ENCODE measurements around the gene PDSS2. TPM values are rescaled to one million over a fixed set of nuclear protein-coding genes. Genes with fewer than 3 reads are reported as not detected.

The PDSS2 gene
- total and polyA plus RNA-seq, 2 of the 4 experiments (the other 2 are of a cell fraction): 8.6 to 9.2 TPM

DNA sequence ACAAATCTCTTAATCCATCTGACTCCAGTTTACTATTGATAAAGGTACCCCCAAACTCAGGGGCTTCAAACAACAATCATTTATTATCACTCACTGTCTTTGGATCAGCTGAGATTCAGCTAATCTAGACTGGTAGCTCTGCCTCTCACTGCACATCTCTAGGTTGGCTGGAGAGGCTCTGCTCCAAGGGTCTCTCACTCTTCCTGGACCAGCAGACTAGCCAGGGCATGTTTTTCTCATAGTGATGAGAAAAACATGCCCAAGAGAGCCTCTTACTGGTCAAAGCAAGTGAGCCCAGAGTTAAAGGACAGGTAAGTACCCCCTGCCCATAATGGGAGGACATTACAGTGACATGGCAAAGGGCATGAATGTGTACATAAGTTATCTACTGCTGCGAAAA, 228.9 kb downstream of the PDSS2 start:
- Histone ChIP-seq H2BK120ac (ENCODE audit: low read depth, low read length) (no peak overlapping the region), H3K4me3 (ENCODE audit: insufficient read depth, low read depth, low read length) (no peak overlapping the region), H3K14ac (replicated peaks; ENCODE audit: low read depth, low read length) (no peak overlapping the region; the same call in 1 of the 2 replicates), H2BK5ac (ENCODE audit: low read depth, low read length, poor library complexity, severe bottlenecking) (no peak overlapping the region), H3K27ac (ENCODE audit: insufficient read depth, low read length) (no peak overlapping the region), H3K23ac (ENCODE audit: low read depth, low read length) (no peak overlapping the region), H3K4me1 (ENCODE audit: control insufficient read depth, insufficient read depth, low read length) (no peaks in the 10 kb centered on the region; the same call in 1 of the 2 replicates), H2BK15ac (ENCODE audit: low read depth, low read length) (no peak overlapping the region), H3K4me2 (ENCODE audit: low read depth, low read length) (no peak overlapping the region), H3K9me3 (ENCODE audit: control insufficient read depth, insufficient read depth, low read length) (no peaks in the 10 kb centered on the region), H2BK20ac (ENCODE audit: low read depth, low read length) (peak overlapping the region; percentile 45; the same call in 1 of the 2 replicates), H3K9me1 (ENCODE audit: insufficient read depth, low read length) (no peaks in the 10 kb centered on the region), H4K20me1 (ENCODE audit: insufficient read depth, low read length) (no peaks in the 10 kb centered on the region), H2AK9ac (replicated peaks; ENCODE audit: low read depth, low read length, poor library complexity) (no peak overlapping the region), H3K9ac (ENCODE audit: low read depth, low read length) (no peak overlapping the region), H4K8ac (ENCODE audit: low read depth in 2 of 2, low read length in 2 of 2) (peak overlapping the region in 1 of 2 experiments; percentile 10; a peak in 1 of 4 replicates), H3K56ac (ENCODE audit: extremely low read depth, insufficient read depth, low read length) (no peak overlapping the region), H3K4ac (ENCODE audit: low read depth, low read length) (no peak overlapping the region), H4K91ac (ENCODE audit: insufficient read depth, low read depth, low read length) (no peak overlapping the region), H3K79me1 (ENCODE audit: low read depth in 1 of 2, low read length in 2 of 2) (no peaks in the 10 kb centered on the region), H3K27me3 (ENCODE audit: control insufficient read depth, insufficient read depth, low read length) (no peaks in the 10 kb centered on the region), H3K18ac (ENCODE audit: low read depth, low read length) (no peak overlapping the region), H2AFZ (replicated peaks; ENCODE audit: low read length, poor library complexity) (no peak overlapping the region), H2AK5ac (ENCODE audit: low read depth, low read length) (no peak overlapping the region), H4K5ac (ENCODE audit: low read depth, low read length) (peak overlapping the region; percentile 68; the same call in 1 of the 2 replicates), H3K36me3 (ENCODE audit: control insufficient read depth, insufficient read depth, low read length) (no peaks in the 10 kb centered on the region)
- no TSS peak for BruUV-seq (replicated peaks)
- DNase-seq (no peak), ATAC-seq (ENCODE audit: low read depth) (no peak; the same call in 1 of the 2 replicates)
- in situ Hi-C loops (cut with MboI; ENCODE audit: low sequenced_read_pairs) (no loop called here), dilution Hi-C loops (cut with HindIII; ENCODE audit: low sequenced_read_pairs, unreplicated experiment) (no loop called here), intact Hi-C loops (cut with micrococcal nuclease) (no loop called here)
- TF ChIP-seq SMC3 (IDR thresholded peaks at IDR 0.05; ENCODE audit: low read depth, low read length) (no peak), MXI1 (IDR thresholded peaks at IDR 0.05; ENCODE audit: borderline replicate concordance, low read depth, low read length) (no peak), FOS (IDR thresholded peaks at IDR 0.05; ENCODE audit: low read depth, low read length) (no peak), RFX5 (IDR thresholded peaks at IDR 0.05; ENCODE audit: low read depth, low read length) (no peak), POLR2A (IDR thresholded peaks at IDR 0.05; ENCODE audit: low read depth, low read length) (no peak), RAD21 (IDR thresholded peaks at IDR 0.05; ENCODE audit: low read length) (no peak), MAFK (IDR thresholded peaks at IDR 0.05; ENCODE audit: low read depth, low read length) (no peak), MAZ (IDR thresholded peaks at IDR 0.05; ENCODE audit: borderline replicate concordance, low read depth, low read length) (no peak), NFE2L2 (IDR thresholded peaks at IDR 0.05; ENCODE audit: low read depth, low read length) (no peak), BHLHE40 (IDR thresholded peaks at IDR 0.05; ENCODE audit: low read depth, low read length) (no peak)
- TF ChIP-seq, protein P1, sequence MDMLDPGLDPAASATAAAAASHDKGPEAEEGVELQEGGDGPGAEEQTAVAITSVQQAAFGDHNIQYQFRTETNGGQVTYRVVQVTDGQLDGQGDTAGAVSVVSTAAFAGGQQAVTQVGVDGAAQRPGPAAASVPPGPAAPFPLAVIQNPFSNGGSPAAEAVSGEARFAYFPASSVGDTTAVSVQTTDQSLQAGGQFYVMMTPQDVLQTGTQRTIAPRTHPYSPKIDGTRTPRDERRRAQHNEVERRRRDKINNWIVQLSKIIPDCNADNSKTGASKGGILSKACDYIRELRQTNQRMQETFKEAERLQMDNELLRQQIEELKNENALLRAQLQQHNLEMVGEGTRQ (IDR thresholded peaks at IDR 0.05; ENCODE audit: low read depth, low read length): no peak
- TF ChIP-seq, protein P2, sequence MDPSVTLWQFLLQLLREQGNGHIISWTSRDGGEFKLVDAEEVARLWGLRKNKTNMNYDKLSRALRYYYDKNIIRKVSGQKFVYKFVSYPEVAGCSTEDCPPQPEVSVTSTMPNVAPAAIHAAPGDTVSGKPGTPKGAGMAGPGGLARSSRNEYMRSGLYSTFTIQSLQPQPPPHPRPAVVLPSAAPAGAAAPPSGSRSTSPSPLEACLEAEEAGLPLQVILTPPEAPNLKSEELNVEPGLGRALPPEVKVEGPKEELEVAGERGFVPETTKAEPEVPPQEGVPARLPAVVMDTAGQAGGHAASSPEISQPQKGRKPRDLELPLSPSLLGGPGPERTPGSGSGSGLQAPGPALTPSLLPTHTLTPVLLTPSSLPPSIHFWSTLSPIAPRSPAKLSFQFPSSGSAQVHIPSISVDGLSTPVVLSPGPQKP (IDR thresholded peaks at IDR 0.05; ENCODE audit: borderline replicate concordance, low read depth, low read length): no peak
- TF ChIP-seq, protein P3, sequence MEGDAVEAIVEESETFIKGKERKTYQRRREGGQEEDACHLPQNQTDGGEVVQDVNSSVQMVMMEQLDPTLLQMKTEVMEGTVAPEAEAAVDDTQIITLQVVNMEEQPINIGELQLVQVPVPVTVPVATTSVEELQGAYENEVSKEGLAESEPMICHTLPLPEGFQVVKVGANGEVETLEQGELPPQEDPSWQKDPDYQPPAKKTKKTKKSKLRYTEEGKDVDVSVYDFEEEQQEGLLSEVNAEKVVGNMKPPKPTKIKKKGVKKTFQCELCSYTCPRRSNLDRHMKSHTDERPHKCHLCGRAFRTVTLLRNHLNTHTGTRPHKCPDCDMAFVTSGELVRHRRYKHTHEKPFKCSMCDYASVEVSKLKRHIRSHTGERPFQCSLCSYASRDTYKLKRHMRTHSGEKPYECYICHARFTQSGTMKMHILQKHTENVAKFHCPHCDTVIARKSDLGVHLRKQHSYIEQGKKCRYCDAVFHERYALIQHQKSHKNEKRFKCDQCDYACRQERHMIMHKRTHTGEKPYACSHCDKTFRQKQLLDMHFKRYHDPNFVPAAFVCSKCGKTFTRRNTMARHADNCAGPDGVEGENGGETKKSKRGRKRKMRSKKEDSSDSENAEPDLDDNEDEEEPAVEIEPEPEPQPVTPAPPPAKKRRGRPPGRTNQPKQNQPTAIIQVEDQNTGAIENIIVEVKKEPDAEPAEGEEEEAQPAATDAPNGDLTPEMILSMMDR (conservative IDR thresholded peaks at IDR 0.05; ENCODE audit: low read depth, low read length): no peak
- ChIA-PET CTCF (no interaction called here), POLR2A (ENCODE audit: unreplicated experiment) (no interaction called here)
- WGBS, 2 experiments (ENCODE audit: extremely low coverage in 2 of 2, insufficient read length in 1 of 2): no CpG with 5 or more reads among the region's 1 CpG

Measured in IMR-90 (cell line).